CD8-positive, alpha-beta memory T cell (primary cell): ENCODE data around the gene KAT8. TPM values are rescaled to one million over a fixed set of nuclear protein-coding genes. Genes with fewer than 3 reads are reported as not detected.

Experiments used
- CTCF ChIA-PET: fragments of 350-600 bp; sonication (Branson Sonifier 250); formaldehyde crosslinking; loops from one replicate; lab custom pipeline; 2021; ENCODE audit warnings: antibody characterized with exemption; lab: Charles Lee
- POLR2A ChIA-PET: fragments of 350-600 bp; sonication (Branson Sonifier 250); formaldehyde crosslinking; loops from one replicate; lab custom pipeline; 2021; ENCODE audit warnings: antibody characterized with exemption; lab: Charles Lee
- DNase-seq, 5 donors: peaks; one replicate each; pipeline versions ENCODE4 v3.0.0 to v3.0.0-alpha.2; 2020 to 2022; ENCODE audit warnings: mixed read lengths in 1 of 5
- H3K27ac ChIP-seq: one replicate; pipeline ENCODE4 v1.7.0; 2013; ENCODE audit warnings: low read depth, mild to moderate bottlenecking, low read length, moderate library complexity
- H3K27me3 ChIP-seq: 2 replicates; pipeline ENCODE4 v1.7.0; 2013; ENCODE audit warnings: low read length, mild to moderate bottlenecking; ENCODE audit not compliant: insufficient read depth, poor library complexity, severe bottlenecking
- H3K36me3 ChIP-seq: 2 replicates; pipeline ENCODE4 v1.7.0; 2013; ENCODE audit warnings: mild to moderate bottlenecking, low read length, moderate library complexity; ENCODE audit not compliant: insufficient read depth
- H3K4me1 ChIP-seq: 2 replicates; pipeline ENCODE4 v1.7.0; 2013; ENCODE audit warnings: mild to moderate bottlenecking, low read length, moderate library complexity; ENCODE audit not compliant: insufficient read depth
- H3K4me3 ChIP-seq: 2 replicates; pipeline ENCODE4 v1.7.0; 2013; ENCODE audit warnings: mild to moderate bottlenecking, low read length
- H3K9me3 ChIP-seq: 2 replicates; pipeline ENCODE4 v1.7.0; 2013; ENCODE audit warnings: mild to moderate bottlenecking, low read length
- H3K27ac Mint-ChIP-seq, 8 donors: one replicate each; pipeline ENCODE4 v1.8.0; 2020 to 2021; ENCODE audit warnings: mixed read lengths in 8 of 8, mild to moderate bottlenecking in 6 of 8, inconsistent platforms in 3 of 8, moderate library complexity in 3 of 8
- H3K27me3 Mint-ChIP-seq, 2 donors: one replicate each; pipeline ENCODE4 v1.8.0; 2020 to 2021; ENCODE audit warnings: mixed read lengths in 2 of 2, mild to moderate bottlenecking in 1 of 2, moderate library complexity in 1 of 2
- H3K36me3 Mint-ChIP-seq, 3 donors: one replicate each; pipeline ENCODE4 v1.8.0; 2020 to 2021; ENCODE audit warnings: mixed read lengths in 3 of 3, inconsistent platforms in 1 of 3, mild to moderate bottlenecking in 1 of 3
- H3K4me1 Mint-ChIP-seq, 3 donors: one replicate each; pipeline ENCODE4 v1.8.0; 2020 to 2021; ENCODE audit warnings: mixed read lengths in 3 of 3, inconsistent platforms in 1 of 3, mild to moderate bottlenecking in 1 of 3
- H3K4me3 Mint-ChIP-seq, 7 donors: one replicate each; pipeline ENCODE4 v1.8.0; 2020 to 2021; ENCODE audit warnings: mixed read lengths in 7 of 7, mild to moderate bottlenecking in 6 of 7, moderate library complexity in 4 of 7, inconsistent platforms in 2 of 7
- H3K9me3 Mint-ChIP-seq, 5 donors: one replicate each; pipeline ENCODE4 v1.8.0; 2020 to 2022; ENCODE audit warnings: mixed read lengths in 5 of 5, mild to moderate bottlenecking in 3 of 5, moderate library complexity in 2 of 5, inconsistent platforms in 1 of 5
- polyA plus RNA-seq: library from polyadenylated mRNA; unstranded; fragments of 300-500 nt; fragmentation: Illumina TruSeq; gene quantifications from one replicate; pipeline ENCODE4 v1.2.3, GENCODE V29; 2021
- total RNA-seq, 2 experiments: library from RNA; stranded (reverse); gene quantifications; one replicate each; pipeline ENCODE4 v1.2.3, GENCODE V29; 2021

KAT8 gene
- total and polyA plus RNA-seq, 3 experiments from 2014 or later, result 56.1 to 67.3 (median 58.6) TPM

GRCh38 chr16:31131416-31131815 is 14.0 kb downstream of the KAT8 start:
- Mint-ChIP-seq H3K27me3 (peaks cover 0 to 2% of the 10 kb centered on the region in 2 donors), H3K4me1 (peaks cover 0 to 2% (median 0%) of the 10 kb centered on the region in 3 donors), H3K9me3 (no peaks in the 10 kb centered on the region), H3K36me3 (peaks cover 0 to 65% (median 11%) of the 10 kb centered on the region in 3 donors), H3K4me3 (no peak overlapping the region), H3K27ac (no peak overlapping the region)
- Histone ChIP-seq H3K36me3 (peaks cover 5% of the 10 kb centered on the region), H3K9me3 (no peaks in the 10 kb centered on the region), H3K4me3 (no peak overlapping the region), H3K27me3 (no peaks in the 10 kb centered on the region), H3K27ac (no peak overlapping the region), H3K4me1 (no peaks in the 10 kb centered on the region)
- no peak for DNase-seq
- ChIA-PET POLR2A (interaction anchor here (1.1 kb wide), 1 partner anchor 14 kb away, joined by 3 read pairs; the partner anchor contains the start of gene KAT8), CTCF (interaction anchor here (2.0 kb wide), 1 partner anchor 11 kb away, joined by 9 read pairs; no protein-coding TSS in a partner anchor)

GRCh38 chr16:31131841-31132271 is 14.4 kb downstream of the KAT8 start:
- peaks cover 0 to 2% of the 10 kb centered on the region in 2 donors for H3K27me3 Mint-ChIP-seq
- Histone ChIP-seq H3K27me3 (no peaks in the 10 kb centered on the region), H3K27ac (no peak overlapping the region), H3K9me3 (no peaks in the 10 kb centered on the region), H3K36me3 (peaks cover 5% of the 10 kb centered on the region), H3K4me1 (no peaks in the 10 kb centered on the region), H3K4me3 (no peak overlapping the region)
- ChIA-PET CTCF (interaction anchor here (2.0 kb wide), 1 partner anchor 10 kb away, joined by 9 read pairs; no protein-coding TSS in a partner anchor), POLR2A (interaction anchor here (0.5 kb wide), 1 partner anchor 85 kb away, joined by 3 read pairs; no protein-coding TSS in a partner anchor)
- peaks cover 0 to 63% (median 11%) of the 10 kb centered on the region in 3 donors for H3K36me3 Mint-ChIP-seq
- no peaks in the 10 kb centered on the region for H3K9me3 Mint-ChIP-seq
- H3K4me3 Mint-ChIP-seq, result no peak overlapping the region
- peaks cover 0 to 2% (median 0%) of the 10 kb centered on the region in 3 donors for H3K4me1 Mint-ChIP-seq
- DNase-seq, result no peak
- H3K27ac Mint-ChIP-seq, result no peak overlapping the region

GRCh38 chr16:31132303-31132979 is 15.0 kb downstream of the KAT8 start:
- H3K9me3 ChIP-seq, result no peaks in the 10 kb centered on the region
- no peak overlapping the region for H3K27ac ChIP-seq
- H3K4me3 Mint-ChIP-seq, result no peak overlapping the region
- no peaks in the 10 kb centered on the region for H3K9me3 Mint-ChIP-seq
- peaks cover 0 to 2% of the 10 kb centered on the region in 2 donors for H3K27me3 Mint-ChIP-seq
- CTCF ChIA-PET, result interaction anchor here (1.0 to 2.0 kb wide), 2 partner anchors 10 kb away, joined by 9 read pairs; no protein-coding TSS in a partner anchor
- peaks cover 0 to 58% (median 11%) of the 10 kb centered on the region in 3 donors for H3K36me3 Mint-ChIP-seq
- H3K27ac Mint-ChIP-seq, result no peak overlapping the region
- POLR2A ChIA-PET, result interaction anchor here (0.5 kb wide), 1 partner anchor 85 kb away, joined by 3 read pairs; no protein-coding TSS in a partner anchor
- no peaks in the 10 kb centered on the region for H3K4me1 ChIP-seq
- H3K4me3 ChIP-seq, result no peak overlapping the region
- H3K36me3 ChIP-seq, result peaks cover 5% of the 10 kb centered on the region
- no peaks in the 10 kb centered on the region for H3K27me3 ChIP-seq
- DNase-seq, result no peak
- peaks cover 0 to 2% (median 0%) of the 10 kb centered on the region in 3 donors for H3K4me1 Mint-ChIP-seq

- CTCF ChIA-PET, result interaction anchor here (1.0 kb wide), 1 partner anchor 9 kb away, joined by 9 read pairs; no protein-coding TSS in a partner anchor
- no peaks in the 10 kb centered on the region for H3K36me3 ChIP-seq
- no peaks in the 10 kb centered on the region for H3K9me3 Mint-ChIP-seq
- no peaks in the 10 kb centered on the region for H3K9me3 ChIP-seq
- POLR2A ChIA-PET, result no interaction called here
- peak overlapping the region in 1 of 8 donors; percentile 23 for H3K27ac Mint-ChIP-seq
- peaks cover 0 to 52% (median 6%) of the 10 kb centered on the region in 3 donors for H3K36me3 Mint-ChIP-seq
- DNase-seq, result no peak
- H3K4me3 ChIP-seq, result no peak overlapping the region
- H3K27me3 ChIP-seq, result no peaks in the 10 kb centered on the region
- no peaks in the 10 kb centered on the region for H3K4me1 ChIP-seq
- no peak overlapping the region for H3K4me3 Mint-ChIP-seq
- peaks cover 0 to 2% (median 0%) of the 10 kb centered on the region in 3 donors for H3K4me1 Mint-ChIP-seq
- H3K27ac ChIP-seq, result no peak overlapping the region
- H3K27me3 Mint-ChIP-seq, result peaks cover 0 to 2% of the 10 kb centered on the region in 2 donors
These were observed 15.6 kb downstream of the KAT8 start for GRCh38 chr16:31133046-31133501.

- Histone ChIP-seq H3K4me3 (no peak overlapping the region), H3K36me3 (no peaks in the 10 kb centered on the region), H3K27ac (peak overlapping the region; percentile 61), H3K27me3 (no peaks in the 10 kb centered on the region), H3K9me3 (no peaks in the 10 kb centered on the region), H3K4me1 (no peaks in the 10 kb centered on the region)
- H3K36me3 Mint-ChIP-seq, result peaks cover 0 to 42% (median 4%) of the 10 kb centered on the region in 3 donors
- H3K4me3 Mint-ChIP-seq, result no peak overlapping the region
- H3K27me3 Mint-ChIP-seq, result peaks cover 0 to 2% of the 10 kb centered on the region in 2 donors
- H3K27ac Mint-ChIP-seq, result peak overlapping the region in 1 of 8 donors; percentile 53
- DNase-seq, result no peak
- H3K9me3 Mint-ChIP-seq, result no peaks in the 10 kb centered on the region
- CTCF ChIA-PET, result interaction anchor here (0.6 kb wide), 1 partner anchor 107 kb away, joined by 4 read pairs; no protein-coding TSS in a partner anchor
- peaks cover 0 to 2% (median 0%) of the 10 kb centered on the region in 3 donors for H3K4me1 Mint-ChIP-seq
- POLR2A ChIA-PET, result no interaction called here
These were observed 16.7 kb downstream of the KAT8 start for GRCh38 chr16:31134091-31134571.

GRCh38 chr16:31134625-31135534 is 17.4 kb downstream of the KAT8 start:
- Histone ChIP-seq H3K27ac (peak overlapping the region; percentile 61), H3K9me3 (no peaks in the 10 kb centered on the region), H3K4me3 (no peak overlapping the region), H3K4me1 (no peaks in the 10 kb centered on the region), H3K27me3 (no peaks in the 10 kb centered on the region), H3K36me3 (no peaks in the 10 kb centered on the region)
- CTCF ChIA-PET, result interaction anchor here (0.6 kb wide), 1 partner anchor 108 kb away, joined by 4 read pairs; no protein-coding TSS in a partner anchor
- peaks cover 0 to 2% (median 0%) of the 10 kb centered on the region in 3 donors for H3K4me1 Mint-ChIP-seq
- no peak overlapping the region for H3K4me3 Mint-ChIP-seq
- no peak overlapping the region for H3K27ac Mint-ChIP-seq
- POLR2A ChIA-PET, result no interaction called here
- peaks cover 0 to 2% of the 10 kb centered on the region in 2 donors for H3K27me3 Mint-ChIP-seq
- no peak for DNase-seq
- peaks cover 0 to 35% (median 4%) of the 10 kb centered on the region in 3 donors for H3K36me3 Mint-ChIP-seq
- H3K9me3 Mint-ChIP-seq, result no peaks in the 10 kb centered on the region

GRCh38 chr16:31135535-31136286 is 18.2 kb downstream of the KAT8 start, which contains the start of gene PRSS8:
TSS of gene PRSS8 (minus strand) at chr16:31135727. CDS start at chr16:31135498, 229 bp downstream.
- POLR2A ChIA-PET, result no interaction called here
- H3K27ac ChIP-seq, result peak within 1 kb of the TSS; percentile 61
- no peaks in the 10 kb centered on the region for H3K36me3 ChIP-seq
- H3K9me3 ChIP-seq, result no peaks in the 10 kb centered on the region
- H3K4me1 ChIP-seq, result no peaks in the 10 kb centered on the region
- Mint-ChIP-seq H3K4me3 (no peak within 1 kb of the TSS), H3K27ac (peak within 1 kb of the TSS in 1 of 8 donors; percentile 37), H3K27me3 (peaks cover 0 to 2% of the 10 kb centered on the region in 2 donors), H3K36me3 (peaks cover 0 to 28% (median 0%) of the 10 kb centered on the region in 3 donors), H3K9me3 (no peaks in the 10 kb centered on the region), H3K4me1 (peaks cover 0 to 2% (median 0%) of the 10 kb centered on the region in 3 donors)
- no peak within 1 kb of the TSS for H3K4me3 ChIP-seq
- CTCF ChIA-PET, result no interaction called here
- no peaks in the 10 kb centered on the region for H3K27me3 ChIP-seq
- DNase-seq, result no peak
